HepG2 (cell line): ENCODE results near the gene MRPL14. TPM values are rescaled to one million over a fixed set of nuclear protein-coding genes. Genes with fewer than 3 reads are reported as not detected.

Experiments
- CREB1 ChIP-seq, 2 experiments: fragments of 450-650 bp in 1 of 2; IDR thresholded peaks; 2 replicates each; pipeline ENCODE4 v1.6.1; 2016 to 2017; ENCODE audit warnings: control low read depth in 1 of 2, mild to moderate bottlenecking in 1 of 2, missing compliant biosample characterization in 1 of 2, missing genetic modification characterization in 1 of 2
- CREBL2 ChIP-seq: sonication (generic); formaldehyde crosslinking; IDR thresholded peaks from 2 replicates; pipeline ENCODE4 v1.8.1; 2023; ENCODE audit warnings: missing genetic modification reagents, mild to moderate bottlenecking, borderline replicate concordance
- EP300 ChIP-seq, 3 experiments: sonication (generic) in 1 of 3; formaldehyde crosslinking in 1 of 3; IDR thresholded peaks; 2 replicates each; pipeline versions ENCODE4 v1.5.1 to v1.6.1; 2011 to 2020; ENCODE audit warnings: low read depth in 2 of 3, low read length in 2 of 3, borderline replicate concordance in 1 of 3, improper control_type of control experiment in 1 of 3, mild to moderate bottlenecking in 1 of 3, missing genetic modification reagents in 1 of 3, moderate library complexity in 1 of 3
- NFKB2 ChIP-seq: sonication (generic); formaldehyde crosslinking; IDR thresholded peaks from 2 replicates; pipeline ENCODE4 v1.4.0; 2020; ENCODE audit warnings: missing genetic modification reagents, borderline replicate concordance
- NPAS2 ChIP-seq: sonication (generic); formaldehyde crosslinking; IDR thresholded peaks from 2 replicates; pipeline ENCODE4 v1.8.0; 2022; ENCODE audit warnings: mild to moderate bottlenecking, missing genetic modification reagents, borderline replicate concordance
- ONECUT2 ChIP-seq: sonication (generic); formaldehyde crosslinking; IDR thresholded peaks from 2 replicates; pipeline ENCODE4 v1.4.0; 2020; ENCODE audit warnings: missing genetic modification reagents
- RARA ChIP-seq: IDR thresholded peaks from 2 replicates; pipeline ENCODE4 v1.6.1; 2016; ENCODE audit warnings: missing genetic modification reagents, missing compliant biosample characterization
- SALL1 ChIP-seq: sonication (generic); formaldehyde crosslinking; IDR thresholded peaks from 2 replicates; pipeline ENCODE4 v1.8.0; 2022; ENCODE audit warnings: mild to moderate bottlenecking, missing genetic modification reagents
- SNAPC4 ChIP-seq: sonication (generic); formaldehyde crosslinking; IDR thresholded peaks from 2 replicates; pipeline ENCODE4 v1.4.0; 2020; ENCODE audit warnings: mild to moderate bottlenecking, missing genetic modification reagents
- TERF1 ChIP-seq: sonication (generic); formaldehyde crosslinking; IDR thresholded peaks from 2 replicates; pipeline ENCODE4 v1.8.0; 2022; ENCODE audit warnings: mild to moderate bottlenecking, missing genetic modification reagents, moderate library complexity
- TFDP2 ChIP-seq: sonication (generic); formaldehyde crosslinking; IDR thresholded peaks from 2 replicates; pipeline ENCODE4 v1.4.0; 2020; ENCODE audit warnings: missing genetic modification reagents
- THYN1 ChIP-seq: sonication (generic); formaldehyde crosslinking; IDR thresholded peaks from 2 replicates; pipeline ENCODE4 v1.8.1; 2023; ENCODE audit warnings: low read depth, mild to moderate bottlenecking, moderate library complexity, missing genetic modification reagents, borderline replicate concordance
- ZBTB25 ChIP-seq: IDR thresholded peaks from 2 replicates; pipeline ENCODE4 v1.6.1; 2018; ENCODE audit warnings: missing genetic modification reagents
- ZBTB3 ChIP-seq: sonication (generic); formaldehyde crosslinking; IDR thresholded peaks from 2 replicates; pipeline ENCODE4 v1.4.0; 2020; ENCODE audit warnings: low read depth, mild to moderate bottlenecking, moderate library complexity, missing genetic modification reagents, borderline replicate concordance
- ZFP41 ChIP-seq: sonication (generic); formaldehyde crosslinking; IDR thresholded peaks from 2 replicates; pipeline ENCODE4 v1.4.0; 2020; ENCODE audit warnings: mild to moderate bottlenecking, missing genetic modification reagents, borderline replicate concordance
- ZNF574 ChIP-seq: sonication (generic); formaldehyde crosslinking; IDR thresholded peaks from 2 replicates; pipeline ENCODE4 v1.4.0; 2020; ENCODE audit warnings: missing genetic modification reagents
- ZNF883 ChIP-seq: sonication (generic); formaldehyde crosslinking; IDR thresholded peaks from 2 replicates; pipeline ENCODE4 v1.5.1; 2020; ENCODE audit warnings: mild to moderate bottlenecking, missing genetic modification reagents; ENCODE audit errors: not compliant biosample characterization
- polyA plus RNA-seq, 8 experiments: library from polyadenylated mRNA; depleted of rRNA in 3 of 8; stranded (reverse) in 7 of 8; unstranded in 1 of 8; fragments of >200 nt; fragmentation: Illumina TruSeq in 4 of 8; extraction: Trizol in 4 of 8; gene quantifications; 2 replicates each; pipeline versions ENCODE4 v1.2.1 to v1.2.3, GENCODE V29; 2011 to 2016; ENCODE audit warnings: low read depth in 4 of 8, missing spikeins in 1 of 8, mixed read lengths in 1 of 8; ENCODE audit not compliant: insufficient read depth in 1 of 8
- total RNA-seq, 5 experiments: library from RNA; depleted of rRNA; stranded (reverse); fragments of >200 nt; fragmentation: Illumina TruSeq; extraction: Trizol; gene quantifications; 2 replicates each; pipeline ENCODE4 v1.2.3, GENCODE V29; 2016; ENCODE audit warnings: low read depth in 1 of 5

MRPL14 gene
- total and polyA plus RNA-seq, 2 of the 13 experiments (the other 11 are each of a cell fraction or from before 2014, with no cell fraction given): 157 to 178 TPM

GRCh38 chr6:44142835-44143234 lies 15.6 kb upstream of the MRPL14 start (continued):
- no peak for TF ChIP-seq SNAPC4 (CRISPR knock-in tag)
- TF ChIP-seq ZBTB25 (CRISPR knock-in tag): no peak
- no peak for TF ChIP-seq TERF1
- TF ChIP-seq NFKB2 (CRISPR knock-in tag): no peak
- no peak for TF ChIP-seq RARA (CRISPR knock-in tag)
- no peak for TF ChIP-seq CREB1 (IDR thresholded peaks at IDR 0.05)
- TF ChIP-seq CREB1 (CRISPR knock-in tag; IDR thresholded peaks at IDR 0.05): no peak
- no peak for TF ChIP-seq TFDP2 (CRISPR knock-in tag)
- no peak for TF ChIP-seq ZFP41
- TF ChIP-seq THYN1: no peak
- 0 out of 2 replicates have a peak, but pooled peaks have one; percentile 3 for TF ChIP-seq ONECUT2
- peak; percentile 34; the same call in 1 of the 2 replicates for TF ChIP-seq SALL1 (CRISPR knock-in tag)
- peak; percentile 23; the same call in 1 of the 2 replicates for TF ChIP-seq ZNF574
- no peak for TF ChIP-seq ZBTB3 (CRISPR knock-in tag)
- TF ChIP-seq ZNF883 (CRISPR knock-in tag): no peak
- no peak for TF ChIP-seq NPAS2 (CRISPR knock-in tag)
- TF ChIP-seq EP300 (IDR thresholded peaks at IDR 0.05; ENCODE audit: low read depth in 2 of 2, low read length in 2 of 2): no peak; a peak in 1 of 4 replicates
- TF ChIP-seq EP300 (CRISPR knock-in tag; IDR thresholded peaks at IDR 0.05; ENCODE audit: borderline replicate concordance): no peak
- TF ChIP-seq CREBL2 (CRISPR knock-in tag): no peak
